H1 (cell line): ENCODE results near the gene GOSR1. TPM values are rescaled to one million over a fixed set of nuclear protein-coding genes. Genes with fewer than 3 reads are reported as not detected.

Source experiments
- CBX5 ChIP-seq: fragments of 300-800, 300-1000 bp; sonication (generic); IDR thresholded peaks from 2 replicates; pipeline ENCODE4 v1.7.1; 2016; ENCODE audit warnings: antibody characterized with exemption, low read length, low read depth
- CTBP2 ChIP-seq: IDR thresholded peaks from 2 replicates; pipeline ENCODE4 v1.7.0; 2011; ENCODE audit warnings: borderline replicate concordance, mild to moderate bottlenecking, moderate library complexity, mixed read lengths, low read length; ENCODE audit not compliant: insufficient read depth, insufficient read length
- KDM5A ChIP-seq: fragments of 200-600 bp; IDR thresholded peaks from 2 replicates; pipeline ENCODE4 v1.7.1; 2012; ENCODE audit warnings: mild to moderate bottlenecking, low read length, inconsistent platforms, mixed read lengths
- NANOG ChIP-seq: IDR thresholded peaks from 2 replicates; pipeline ENCODE4 v1.6.1; 2011; ENCODE audit warnings: low read length, low read depth, mild to moderate bottlenecking, inconsistent platforms; ENCODE audit not compliant: insufficient read depth, poor library complexity, severe bottlenecking
- RFX5 ChIP-seq: IDR thresholded peaks from 2 replicates; pipeline ENCODE4 v1.6.1; 2011; ENCODE audit warnings: low read depth, low read length, improper control_type of control experiment, borderline replicate concordance
- SUZ12 ChIP-seq: fragments of 200-600 bp; sonication (generic); IDR thresholded peaks from 2 replicates; pipeline ENCODE4 v1.6.1; 2012; ENCODE audit warnings: mild to moderate bottlenecking, inconsistent platforms, low read length, moderate library complexity, mixed read lengths
- polyA plus RNA-seq, 7 experiments: library from polyadenylated mRNA; depleted of rRNA in 3 of 7; stranded (reverse) in 5 of 7; unstranded in 2 of 7; fragments of >200 nt in 5 of 7; fragments of 200-250 nt in 2 of 7; gene quantifications; 1 replicate in 5 of 7; 2 replicates in 1 of 7; 4 replicates in 1 of 7; pipeline versions ENCODE4 v1.2.1 to v1.2.3, GENCODE V29; 2011 to 2013; ENCODE audit warnings: missing spikeins in 2 of 7, mixed read lengths in 2 of 7
- total RNA-seq: library from RNA; stranded (reverse); fragmentation: NEBNext Ultra II Directional; extraction: Animal tissue kit (Norgen Biotek cat#: 25700); gene quantifications from 2 replicates; pipeline ENCODE4 v1.2.1, GENCODE V29; 2021
- TF ChIP-seq, protein P1 (sequence below): IDR thresholded peaks from 2 replicates; pipeline ENCODE4 v1.6.1; 2012; ENCODE audit warnings: low read length, inconsistent platforms
- TF ChIP-seq, protein P2 (sequence below): fragments of 300-600 bp; sonication (generic); IDR thresholded peaks from 2 replicates; pipeline ENCODE4 v1.7.1; 2012; ENCODE audit warnings: low read length, moderate library complexity, mild to moderate bottlenecking, inconsistent platforms; ENCODE audit not compliant: insufficient replicate concordance

Gene GOSR1
- total and polyA plus RNA-seq, 2 of the 8 experiments (the other 6 are each of a cell fraction or from before 2014, with no cell fraction given), result 9.2 to 43.3 TPM

DNA sequence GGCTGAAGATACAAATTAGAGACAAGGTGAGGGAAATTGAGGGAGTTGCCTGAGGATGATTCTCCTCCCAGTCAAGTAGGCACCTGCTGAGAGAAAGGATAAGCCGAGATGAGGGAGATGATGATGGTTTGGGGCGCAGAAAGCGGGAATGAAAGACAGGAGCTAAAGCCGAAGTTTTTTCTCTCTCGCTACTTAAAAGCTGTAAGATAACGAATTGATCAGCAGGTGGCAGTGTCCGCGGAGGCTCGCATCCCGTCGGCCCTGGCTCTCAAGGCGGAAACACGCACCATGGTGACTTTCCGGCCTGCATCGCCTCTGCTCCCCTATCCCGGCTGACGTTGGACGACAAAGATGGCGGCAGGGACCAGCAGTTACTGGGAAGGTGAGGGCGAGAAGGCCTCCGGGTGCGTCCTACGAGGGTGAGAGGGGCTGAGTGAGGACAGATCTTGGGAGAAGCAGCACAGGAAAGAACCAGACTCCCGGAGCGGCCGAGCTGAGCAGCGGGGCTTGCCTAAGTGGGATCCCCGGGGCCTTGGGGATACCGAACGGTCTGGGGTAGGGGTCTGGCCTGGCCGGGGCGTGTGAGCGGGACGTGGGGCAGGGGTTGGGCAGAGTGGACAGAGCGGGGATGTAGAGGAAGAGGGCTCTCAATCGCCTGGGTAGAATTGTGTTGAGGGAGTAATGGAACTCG lies at the start of gene GOSR1 (continued):
- TF ChIP-seq NANOG (no peak), CTBP2 (no peak), RFX5 (no peak), CBX5 (no peak), SUZ12 (no peak), KDM5A (peak; percentile 94)
- TF ChIP-seq, protein P1, sequence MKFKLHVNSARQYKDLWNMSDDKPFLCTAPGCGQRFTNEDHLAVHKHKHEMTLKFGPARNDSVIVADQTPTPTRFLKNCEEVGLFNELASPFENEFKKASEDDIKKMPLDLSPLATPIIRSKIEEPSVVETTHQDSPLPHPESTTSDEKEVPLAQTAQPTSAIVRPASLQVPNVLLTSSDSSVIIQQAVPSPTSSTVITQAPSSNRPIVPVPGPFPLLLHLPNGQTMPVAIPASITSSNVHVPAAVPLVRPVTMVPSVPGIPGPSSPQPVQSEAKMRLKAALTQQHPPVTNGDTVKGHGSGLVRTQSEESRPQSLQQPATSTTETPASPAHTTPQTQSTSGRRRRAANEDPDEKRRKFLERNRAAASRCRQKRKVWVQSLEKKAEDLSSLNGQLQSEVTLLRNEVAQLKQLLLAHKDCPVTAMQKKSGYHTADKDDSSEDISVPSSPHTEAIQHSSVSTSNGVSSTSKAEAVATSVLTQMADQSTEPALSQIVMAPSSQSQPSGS, result no peak
- TF ChIP-seq, protein P2, sequence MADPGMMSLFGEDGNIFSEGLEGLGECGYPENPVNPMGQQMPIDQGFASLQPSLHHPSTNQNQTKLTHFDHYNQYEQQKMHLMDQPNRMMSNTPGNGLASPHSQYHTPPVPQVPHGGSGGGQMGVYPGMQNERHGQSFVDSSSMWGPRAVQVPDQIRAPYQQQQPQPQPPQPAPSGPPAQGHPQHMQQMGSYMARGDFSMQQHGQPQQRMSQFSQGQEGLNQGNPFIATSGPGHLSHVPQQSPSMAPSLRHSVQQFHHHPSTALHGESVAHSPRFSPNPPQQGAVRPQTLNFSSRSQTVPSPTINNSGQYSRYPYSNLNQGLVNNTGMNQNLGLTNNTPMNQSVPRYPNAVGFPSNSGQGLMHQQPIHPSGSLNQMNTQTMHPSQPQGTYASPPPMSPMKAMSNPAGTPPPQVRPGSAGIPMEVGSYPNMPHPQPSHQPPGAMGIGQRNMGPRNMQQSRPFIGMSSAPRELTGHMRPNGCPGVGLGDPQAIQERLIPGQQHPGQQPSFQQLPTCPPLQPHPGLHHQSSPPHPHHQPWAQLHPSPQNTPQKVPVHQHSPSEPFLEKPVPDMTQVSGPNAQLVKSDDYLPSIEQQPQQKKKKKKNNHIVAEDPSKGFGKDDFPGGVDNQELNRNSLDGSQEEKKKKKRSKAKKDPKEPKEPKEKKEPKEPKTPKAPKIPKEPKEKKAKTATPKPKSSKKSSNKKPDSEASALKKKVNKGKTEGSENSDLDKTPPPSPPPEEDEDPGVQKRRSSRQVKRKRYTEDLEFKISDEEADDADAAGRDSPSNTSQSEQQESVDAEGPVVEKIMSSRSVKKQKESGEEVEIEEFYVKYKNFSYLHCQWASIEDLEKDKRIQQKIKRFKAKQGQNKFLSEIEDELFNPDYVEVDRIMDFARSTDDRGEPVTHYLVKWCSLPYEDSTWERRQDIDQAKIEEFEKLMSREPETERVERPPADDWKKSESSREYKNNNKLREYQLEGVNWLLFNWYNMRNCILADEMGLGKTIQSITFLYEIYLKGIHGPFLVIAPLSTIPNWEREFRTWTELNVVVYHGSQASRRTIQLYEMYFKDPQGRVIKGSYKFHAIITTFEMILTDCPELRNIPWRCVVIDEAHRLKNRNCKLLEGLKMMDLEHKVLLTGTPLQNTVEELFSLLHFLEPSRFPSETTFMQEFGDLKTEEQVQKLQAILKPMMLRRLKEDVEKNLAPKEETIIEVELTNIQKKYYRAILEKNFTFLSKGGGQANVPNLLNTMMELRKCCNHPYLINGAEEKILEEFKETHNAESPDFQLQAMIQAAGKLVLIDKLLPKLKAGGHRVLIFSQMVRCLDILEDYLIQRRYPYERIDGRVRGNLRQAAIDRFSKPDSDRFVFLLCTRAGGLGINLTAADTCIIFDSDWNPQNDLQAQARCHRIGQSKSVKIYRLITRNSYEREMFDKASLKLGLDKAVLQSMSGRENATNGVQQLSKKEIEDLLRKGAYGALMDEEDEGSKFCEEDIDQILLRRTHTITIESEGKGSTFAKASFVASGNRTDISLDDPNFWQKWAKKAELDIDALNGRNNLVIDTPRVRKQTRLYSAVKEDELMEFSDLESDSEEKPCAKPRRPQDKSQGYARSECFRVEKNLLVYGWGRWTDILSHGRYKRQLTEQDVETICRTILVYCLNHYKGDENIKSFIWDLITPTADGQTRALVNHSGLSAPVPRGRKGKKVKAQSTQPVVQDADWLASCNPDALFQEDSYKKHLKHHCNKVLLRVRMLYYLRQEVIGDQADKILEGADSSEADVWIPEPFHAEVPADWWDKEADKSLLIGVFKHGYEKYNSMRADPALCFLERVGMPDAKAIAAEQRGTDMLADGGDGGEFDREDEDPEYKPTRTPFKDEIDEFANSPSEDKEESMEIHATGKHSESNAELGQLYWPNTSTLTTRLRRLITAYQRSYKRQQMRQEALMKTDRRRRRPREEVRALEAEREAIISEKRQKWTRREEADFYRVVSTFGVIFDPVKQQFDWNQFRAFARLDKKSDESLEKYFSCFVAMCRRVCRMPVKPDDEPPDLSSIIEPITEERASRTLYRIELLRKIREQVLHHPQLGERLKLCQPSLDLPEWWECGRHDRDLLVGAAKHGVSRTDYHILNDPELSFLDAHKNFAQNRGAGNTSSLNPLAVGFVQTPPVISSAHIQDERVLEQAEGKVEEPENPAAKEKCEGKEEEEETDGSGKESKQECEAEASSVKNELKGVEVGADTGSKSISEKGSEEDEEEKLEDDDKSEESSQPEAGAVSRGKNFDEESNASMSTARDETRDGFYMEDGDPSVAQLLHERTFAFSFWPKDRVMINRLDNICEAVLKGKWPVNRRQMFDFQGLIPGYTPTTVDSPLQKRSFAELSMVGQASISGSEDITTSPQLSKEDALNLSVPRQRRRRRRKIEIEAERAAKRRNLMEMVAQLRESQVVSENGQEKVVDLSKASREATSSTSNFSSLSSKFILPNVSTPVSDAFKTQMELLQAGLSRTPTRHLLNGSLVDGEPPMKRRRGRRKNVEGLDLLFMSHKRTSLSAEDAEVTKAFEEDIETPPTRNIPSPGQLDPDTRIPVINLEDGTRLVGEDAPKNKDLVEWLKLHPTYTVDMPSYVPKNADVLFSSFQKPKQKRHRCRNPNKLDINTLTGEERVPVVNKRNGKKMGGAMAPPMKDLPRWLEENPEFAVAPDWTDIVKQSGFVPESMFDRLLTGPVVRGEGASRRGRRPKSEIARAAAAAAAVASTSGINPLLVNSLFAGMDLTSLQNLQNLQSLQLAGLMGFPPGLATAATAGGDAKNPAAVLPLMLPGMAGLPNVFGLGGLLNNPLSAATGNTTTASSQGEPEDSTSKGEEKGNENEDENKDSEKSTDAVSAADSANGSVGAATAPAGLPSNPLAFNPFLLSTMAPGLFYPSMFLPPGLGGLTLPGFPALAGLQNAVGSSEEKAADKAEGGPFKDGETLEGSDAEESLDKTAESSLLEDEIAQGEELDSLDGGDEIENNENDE, result no peak
